Fibroblast of villous mesenchyme (primary cell): Measurements from ENCODE around the gene PIK3R6. TPM values are rescaled to one million over a fixed set of nuclear protein-coding genes. Genes with fewer than 3 reads are reported as not detected.

Source experiments
- DNase-seq: peaks from one replicate; pipeline ENCODE4 v3.0.0-alpha.2; 2010; ENCODE audit warnings: low read depth
- H3K4me3 ChIP-seq: 2 replicates; pipeline ENCODE4 v1.5.1; 2011; ENCODE audit warnings: low read depth, mild to moderate bottlenecking, low read length
- CTCF ChIP-seq: IDR thresholded peaks from 2 replicates; pipeline ENCODE4 v1.5.1; 2012; ENCODE audit warnings: low read depth, mild to moderate bottlenecking, low read length; ENCODE audit not compliant: insufficient read depth
- total RNA-seq: library from RNA; depleted of rRNA; stranded (reverse); fragments of >200 nt; gene quantifications from 2 replicates; pipeline ENCODE4 v1.2.3, GENCODE V29; 2012

The PIK3R6 gene
- not detected in 2 replicates for total RNA-seq

DNA sequence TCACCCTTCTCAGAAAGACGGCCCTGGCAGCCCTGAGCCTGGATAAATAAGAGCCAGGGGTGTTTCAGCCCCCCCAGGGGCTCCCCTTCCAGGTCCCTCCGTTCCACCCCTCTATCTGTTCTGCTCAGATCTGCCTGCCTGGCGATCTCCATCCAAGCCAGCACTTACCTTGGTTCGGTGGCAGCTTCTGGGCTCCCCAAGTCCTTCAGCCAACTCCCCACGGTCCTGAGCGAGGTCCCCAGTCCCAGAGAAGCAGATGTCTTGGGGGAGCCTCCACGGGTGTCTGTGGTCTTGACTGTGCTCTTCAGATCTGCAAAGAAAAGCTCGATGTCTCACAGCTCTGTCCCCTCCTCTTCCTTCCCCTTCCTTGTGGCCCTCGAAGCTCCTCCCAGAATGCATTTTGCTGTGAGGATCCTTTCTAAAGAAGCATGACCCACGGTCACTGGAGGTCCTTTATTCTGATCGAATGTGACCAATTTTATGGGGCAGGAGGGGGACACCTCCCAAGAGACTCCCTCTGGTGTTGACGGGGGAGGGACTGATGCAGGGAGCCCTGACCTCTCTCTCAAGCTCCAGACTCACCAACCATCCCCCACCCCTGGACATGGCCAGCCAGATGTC is at the start of gene PIK3R6:
Gene PIK3R6 (minus strand): TSS at position 314 of the 621 bp plus-strand sequence. CDS start 17,880 bp downstream, outside the sequence.
- H3K4me3 ChIP-seq = no peak within 1 kb of the TSS
- no peak for TF ChIP-seq CTCF
- DNase-seq = no peak

GRCh38 chr17:8916466-8916865 is 49.0 kb upstream of the PIK3R6 start:
- no peak for DNase-seq
- no peak overlapping the region for H3K4me3 ChIP-seq
- TF ChIP-seq CTCF = no peak

GRCh38 chr17:8914554-8914953 is 47.1 kb upstream of the PIK3R6 start:
- no peak overlapping the region for H3K4me3 ChIP-seq
- no peak for TF ChIP-seq CTCF
- no peak for DNase-seq

DNA sequence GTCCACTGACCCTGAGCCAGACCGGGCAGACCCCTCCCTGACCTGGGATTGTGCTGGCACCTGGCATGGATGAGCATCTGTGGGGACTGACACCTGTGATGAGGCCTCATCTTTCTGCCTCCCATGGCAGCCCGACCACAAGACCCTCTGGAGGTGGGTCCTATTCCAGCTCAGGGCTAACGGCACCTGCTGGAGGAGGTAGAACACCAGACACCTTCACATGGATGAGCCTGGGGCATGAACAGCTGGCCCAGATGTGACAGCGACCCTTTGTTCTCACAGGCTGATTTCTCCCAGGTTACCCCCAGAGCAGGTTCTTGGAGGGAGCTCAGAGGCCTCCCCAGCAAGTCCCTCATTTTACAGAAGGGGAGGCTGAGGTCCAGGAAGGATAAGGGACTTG is 46.4 kb upstream of the PIK3R6 start:
- DNase-seq = no peak
- no peak for TF ChIP-seq CTCF

DNA sequence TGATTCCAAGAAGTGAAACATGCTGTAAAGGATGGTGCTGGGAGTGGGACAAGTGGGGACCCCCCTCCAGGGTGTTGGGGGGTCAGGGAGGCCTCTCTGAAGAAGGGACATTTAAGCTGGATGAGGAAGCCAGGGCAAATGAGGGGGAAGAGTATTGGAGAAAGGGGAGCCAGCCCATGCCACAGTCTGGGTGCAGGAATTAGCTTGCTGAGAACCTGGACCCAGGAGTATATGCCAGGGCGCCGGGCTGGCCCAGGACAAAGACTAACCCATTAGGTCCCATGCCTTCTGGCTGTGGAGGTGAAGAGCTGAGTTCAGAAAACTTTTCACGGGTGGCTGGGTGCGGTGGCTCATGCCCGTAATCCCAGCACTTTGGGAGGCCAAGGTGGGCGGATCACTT is 45.6 kb upstream of the PIK3R6 start:
- no peak for DNase-seq
- TF ChIP-seq CTCF = no peak
- H3K4me3 ChIP-seq = no peak overlapping the region

More for the DNA sequence above, 46.4 kb upstream of the PIK3R6 start:
- H3K4me3 ChIP-seq = no peak overlapping the region

DNA sequence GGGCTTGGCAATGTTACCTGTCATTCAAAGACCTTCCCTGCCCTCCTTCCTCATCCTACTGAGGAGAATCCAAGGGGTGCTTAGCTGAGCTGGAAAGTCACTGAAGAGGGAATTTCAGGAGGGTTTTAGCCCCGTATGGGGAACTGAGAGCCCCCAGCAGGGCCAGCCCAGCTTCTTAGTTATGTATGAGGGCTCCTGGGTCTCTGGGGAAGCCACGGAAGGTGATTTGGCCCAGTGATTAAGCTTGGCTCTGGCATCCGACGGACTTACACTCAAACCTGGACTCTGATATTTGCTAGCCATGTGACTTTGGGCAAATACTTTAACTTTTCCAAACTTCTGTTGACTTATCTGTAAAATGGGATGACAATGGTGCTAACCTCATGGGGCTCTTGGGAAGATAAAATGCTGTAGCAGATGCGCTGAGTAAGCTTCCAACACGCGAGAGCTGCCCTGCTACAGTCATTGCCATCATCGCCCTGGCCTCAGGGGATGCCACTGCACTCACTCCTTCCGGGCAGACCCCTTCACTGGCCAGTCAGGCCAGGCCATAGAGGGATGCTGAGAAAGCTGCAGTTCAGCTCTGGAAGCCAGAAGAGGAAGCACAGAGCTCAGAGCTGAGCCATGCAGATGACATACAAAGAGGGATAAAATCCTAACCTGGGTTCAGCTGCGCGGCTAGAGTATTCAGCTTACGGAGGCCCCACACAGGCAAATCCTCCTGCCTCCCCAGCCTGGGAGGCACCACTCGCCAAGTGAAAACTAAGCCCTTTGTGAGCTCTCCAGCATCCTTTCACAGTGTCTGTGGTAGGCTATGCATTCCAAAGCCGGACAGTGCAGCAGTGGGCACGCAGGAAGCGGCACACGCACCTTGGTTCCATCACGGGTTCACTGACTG is 44.9 kb upstream of the PIK3R6 start:
- no peak overlapping the region for H3K4me3 ChIP-seq
- DNase-seq = no peak
- TF ChIP-seq CTCF = no peak
